Measurements from ENCODE around the gene C5.

C5 gene

DNA sequence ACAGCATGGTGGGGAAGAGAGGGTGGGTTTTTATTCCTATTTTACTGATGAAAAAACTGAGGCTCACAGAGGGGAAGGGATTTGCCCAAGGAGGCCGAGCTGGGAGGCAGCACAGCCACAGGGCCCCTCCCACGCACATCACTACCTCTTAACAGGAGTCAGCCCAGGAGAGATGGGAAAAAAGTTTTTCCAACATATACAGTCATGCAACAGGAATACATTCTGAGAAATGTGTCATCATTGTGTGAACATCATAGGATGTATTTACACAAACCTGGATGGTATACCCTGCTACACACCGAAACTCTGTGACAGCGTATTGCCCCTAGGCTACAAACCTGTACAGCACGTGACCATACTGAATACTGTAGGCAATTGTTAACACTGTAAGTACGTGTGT lies 135.1 kb downstream of the C5 start:
- Mint-ChIP-seq H3K27ac (no peak overlapping the region), H3K27me3 (ENCODE audit: low read depth, poor library complexity) (peaks cover 4% of the 10 kb centered on the region), H3K4me1 (peaks cover 56% of the 10 kb centered on the region), H3K4me3 (no peak overlapping the region), H3K36me3 (ENCODE audit: low read depth) (peaks cover 6% of the 10 kb centered on the region), H3K9me3 (no peaks in the 10 kb centered on the region)
- no peak for DNase-seq
- no peak for TF ChIP-seq CTCF (IDR thresholded peaks at IDR 0.05)

DNA sequence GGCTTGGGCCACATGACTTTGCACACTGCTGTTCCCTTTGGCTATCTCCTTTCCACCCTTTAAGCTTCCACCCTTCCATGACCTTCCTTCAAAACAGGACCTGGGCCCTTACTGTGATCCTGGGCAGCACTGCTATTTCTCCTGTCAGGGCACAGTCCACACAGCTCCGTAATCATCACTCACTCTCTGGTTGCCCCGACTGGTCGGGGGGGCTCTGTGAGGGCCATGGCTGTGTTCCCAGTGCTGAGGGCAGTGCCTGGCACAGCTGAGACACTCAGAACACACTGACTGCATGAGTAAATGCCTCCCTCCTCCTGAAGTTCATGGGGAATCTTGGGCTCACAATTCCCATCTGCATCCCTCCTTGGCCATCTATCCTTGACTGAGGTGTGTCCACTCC lies 135.7 kb downstream of the C5 start:
- no peak for DNase-seq
- no peaks in the 10 kb centered on the region for H3K9me3 Mint-ChIP-seq
- TF ChIP-seq CTCF (IDR thresholded peaks at IDR 0.05), result no peak
- peaks cover 5% of the 10 kb centered on the region for H3K27me3 Mint-ChIP-seq (ENCODE audit: low read depth, poor library complexity)
- H3K4me1 Mint-ChIP-seq, result peaks cover 51% of the 10 kb centered on the region
- no peak overlapping the region for H3K4me3 Mint-ChIP-seq
- peaks cover 6% of the 10 kb centered on the region for H3K36me3 Mint-ChIP-seq (ENCODE audit: low read depth)
- H3K27ac Mint-ChIP-seq, result no peak overlapping the region

- no peak overlapping the region for H3K4me3 Mint-ChIP-seq
- no peak for TF ChIP-seq CTCF (IDR thresholded peaks at IDR 0.05)
- peaks cover 46% of the 10 kb centered on the region for H3K4me1 Mint-ChIP-seq
- DNase-seq, result peak; percentile 73
- peaks cover 11% of the 10 kb centered on the region for H3K27me3 Mint-ChIP-seq (ENCODE audit: low read depth, poor library complexity)
- H3K9me3 Mint-ChIP-seq, result no peaks in the 10 kb centered on the region
- peaks cover 6% of the 10 kb centered on the region for H3K36me3 Mint-ChIP-seq (ENCODE audit: low read depth)
- H3K27ac Mint-ChIP-seq, result no peak overlapping the region
These were observed 136.3 kb downstream of the C5 start for GRCh38 chr9:120913647-120914264.

DNA sequence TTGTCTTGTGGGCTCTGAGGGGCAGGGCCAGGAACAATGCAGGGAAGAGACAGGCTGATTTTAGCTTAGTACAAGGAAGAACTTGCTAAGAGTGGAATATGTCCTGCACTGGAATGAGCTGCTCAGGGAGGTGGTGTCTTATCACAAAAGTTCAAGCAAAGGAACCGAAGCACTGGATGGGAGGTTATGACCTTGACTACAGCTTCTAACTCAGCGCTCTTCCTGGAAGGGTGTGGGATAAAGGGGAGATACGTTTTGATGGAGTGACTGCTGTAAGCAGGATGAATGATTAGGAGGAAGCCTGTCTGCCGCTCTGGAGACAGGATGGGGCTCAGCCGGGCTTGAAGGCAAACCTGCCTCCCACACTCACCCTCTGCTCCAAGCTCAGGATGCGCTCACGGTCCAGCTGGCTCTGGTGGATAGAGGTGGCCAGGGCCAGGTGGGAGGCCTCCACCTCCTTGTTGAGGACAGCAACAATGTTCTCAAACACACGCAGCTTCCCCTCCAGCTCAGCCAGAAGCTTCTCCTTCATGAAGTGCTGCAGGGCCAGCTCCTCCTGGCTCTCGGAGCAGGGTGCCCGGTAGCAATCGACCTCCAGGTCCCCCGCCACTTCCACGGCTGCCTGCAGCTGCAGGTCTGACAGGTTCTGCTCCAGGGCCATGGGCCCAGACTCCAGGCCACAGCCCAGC lies 137.0 kb downstream of the C5 start:
- Mint-ChIP-seq H3K9me3 (no peaks in the 10 kb centered on the region), H3K4me3 (no peak overlapping the region), H3K4me1 (peaks cover 42% of the 10 kb centered on the region), H3K27ac (peak overlapping the region; percentile 23), H3K36me3 (ENCODE audit: low read depth) (peaks cover 6% of the 10 kb centered on the region), H3K27me3 (ENCODE audit: low read depth, poor library complexity) (peaks cover 11% of the 10 kb centered on the region)
- no peak for TF ChIP-seq CTCF (IDR thresholded peaks at IDR 0.05)
- DNase-seq, result no peak

DNA sequence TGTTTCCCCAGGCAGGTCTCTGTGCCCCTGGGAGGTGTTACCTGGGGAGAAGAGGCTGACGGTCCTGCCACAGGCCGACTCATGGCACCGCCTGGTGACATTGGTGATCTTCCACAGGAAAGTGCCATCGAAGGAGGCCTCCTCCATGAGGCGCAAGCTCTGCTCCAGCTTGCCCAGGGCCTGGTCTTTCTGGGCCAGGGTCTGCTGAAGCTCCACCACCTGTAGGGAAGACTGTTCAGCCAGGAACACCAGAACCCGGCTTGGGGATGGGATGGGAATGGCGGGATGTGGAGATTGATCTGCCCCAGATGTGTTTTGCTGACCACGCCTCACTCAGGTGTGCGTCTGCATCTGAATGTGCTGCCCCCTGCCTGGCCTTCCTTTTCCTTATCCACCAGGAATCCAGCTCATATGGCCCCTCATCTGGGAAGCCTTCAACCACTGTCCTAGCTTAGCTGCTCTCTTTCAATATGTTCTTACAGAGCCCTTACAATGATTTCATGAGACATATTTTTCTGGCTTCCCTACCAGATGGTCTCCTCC lies 138.7 kb downstream of the C5 start:
- TF ChIP-seq CTCF (IDR thresholded peaks at IDR 0.05), result no peak
- H3K27ac Mint-ChIP-seq, result no peak overlapping the region
- no peaks in the 10 kb centered on the region for H3K36me3 Mint-ChIP-seq (ENCODE audit: low read depth)
- H3K4me3 Mint-ChIP-seq, result no peak overlapping the region
- H3K9me3 Mint-ChIP-seq, result no peaks in the 10 kb centered on the region
- no peak for DNase-seq
- peaks cover 11% of the 10 kb centered on the region for H3K27me3 Mint-ChIP-seq (ENCODE audit: low read depth, poor library complexity)
- H3K4me1 Mint-ChIP-seq, result peaks cover 37% of the 10 kb centered on the region

All from nephron progenitor cell (in vitro differentiated cells).